Measurements from ENCODE around the gene SSU72.
"Not testable (repeated sequence)": the region's sequence is repeated elsewhere in the genome, so short reads cannot be mapped to it uniquely, and the experiment has no call there.

GRCh38 chr1:1524750-1525383 lies 49.8 kb downstream of the SSU72 start:
- TF ChIP-seq CTCF, POLR2A (IDR thresholded peaks at IDR 0.05): not testable (repeated sequence)

Measured in uterus (tissue), 2 donors.